Measurements from ENCODE around the gene EXOC3L1. TPM values are rescaled to one million over a fixed set of nuclear protein-coding genes. Genes with fewer than 3 reads are reported as not detected.

EXOC3L1 gene
- total and polyA plus RNA-seq, 2 of the 13 experiments (the other 11 are each of a cell fraction or from before 2014, with no cell fraction given) = 0.12 TPM; not detected in 1

- TF ChIP-seq GZF1 (CRISPR knock-in tag; IDR thresholded peaks at IDR 0.05) (0 out of 2 replicates have a peak, but pooled peaks have one; percentile 30), NFATC3 (CRISPR knock-in tag; IDR thresholded peaks at IDR 0.05) (no peak), ZKSCAN8 (CRISPR knock-in tag; IDR thresholded peaks at IDR 0.05; ENCODE audit: borderline replicate concordance) (no peak), ZNF121 (CRISPR knock-in tag; IDR thresholded peaks at IDR 0.05) (no peak), ZNF253 (CRISPR knock-in tag; IDR thresholded peaks at IDR 0.05; ENCODE audit: borderline replicate concordance) (no peak), AGO2 (optimal IDR thresholded peaks at IDR 0.05; ENCODE audit: low read depth, low read length) (peak; percentile 100), RCOR2 (CRISPR knock-in tag; IDR thresholded peaks at IDR 0.05) (no peak), SOX5 (CRISPR knock-in tag; IDR thresholded peaks at IDR 0.05; ENCODE audit: borderline replicate concordance) (no peak), HNRNPLL (IDR thresholded peaks at IDR 0.05; ENCODE audit: low read depth, low read length, poor library complexity, severe bottlenecking) (peak; percentile 26), DR1 (CRISPR knock-in tag; IDR thresholded peaks at IDR 0.05) (no peak), ZNF772 (CRISPR knock-in tag; IDR thresholded peaks at IDR 0.05) (no peak), ZNF644 (CRISPR knock-in tag; IDR thresholded peaks at IDR 0.05; ENCODE audit: low read depth) (no peak), GABPB1 (CRISPR knock-in tag; IDR thresholded peaks at IDR 0.05) (peak; percentile 17; the same call in 1 of the 2 replicates), FOXP4 (CRISPR knock-in tag; IDR thresholded peaks at IDR 0.05) (no peak), SETDB1 (CRISPR knock-in tag; IDR thresholded peaks at IDR 0.05; ENCODE audit: borderline replicate concordance) (0 out of 2 replicates have a peak, but pooled peaks have one; percentile 48), ZNF354B (CRISPR knock-in tag; IDR thresholded peaks at IDR 0.05) (no peak)
Measured at GRCh38 chr16:67149276-67150046, 40.5 kb downstream of the EXOC3L1 start (continued).

Data from HepG2 (cell line).